Loucy (cell line): ENCODE measurements around the gene RHOC.

Source experiments
- CTCF ChIP-seq: fragments of 200-600 bp; sonication (generic); conservative IDR thresholded peaks from 2 replicates; pipeline ENCODE4 v1.5.1; 2014; ENCODE audit warnings: mild to moderate bottlenecking, antibody characterized with exemption, low read length
- EZH2phosphoT487 ChIP-seq: fragments of 200-600 bp; IDR thresholded peaks from 2 replicates; pipeline ENCODE4 v1.6.1; 2018; ENCODE audit warnings: antibody characterized with exemption, mild to moderate bottlenecking, moderate library complexity, borderline replicate concordance

GRCh38 chr1:112699425-112700144 is 7.3 kb downstream of the RHOC start:
- TF ChIP-seq EZH2phosphoT487 (no peak), CTCF (no peak)
